ENCODE results near the gene SEZ6. TPM values are rescaled to one million over a fixed set of nuclear protein-coding genes. Genes with fewer than 3 reads are reported as not detected.
"Not testable (repeated sequence)": the region's sequence is repeated elsewhere in the genome, so short reads cannot be mapped to it uniquely, and the experiment has no call there.

SEZ6 gene
- total and polyA plus RNA-seq, 2 donors (not counting 1 experiment from before 2014, with no cell fraction given), result not detected

GRCh38 chr17:28935744-28936460 is 69.9 kb downstream of the SEZ6 start:
- TF ChIP-seq EZH2 (IDR thresholded peaks at IDR 0.05; ENCODE audit: low read length, missing control alignments), result no peak
- TF ChIP-seq CTCF (conservative IDR thresholded peaks at IDR 0.05 in 1 of 2, IDR thresholded peaks at IDR 0.05 in 1 of 2; ENCODE audit: low read depth in 1 of 2, low read length in 2 of 2), result no peak
- Histone ChIP-seq H3K4me1 (ENCODE audit: control insufficient read depth, extremely low read depth, insufficient read depth, low read length) (peaks cover 6% of the 10 kb centered on the region), H3K79me2 (ENCODE audit: control insufficient read depth, insufficient read depth, low read length) (peaks cover 89% of the 10 kb centered on the region), H2AFZ (ENCODE audit: low read length) (no peak overlapping the region), H3K36me3 (ENCODE audit: control insufficient read depth, insufficient read depth, low read length) (no peaks in the 10 kb centered on the region), H3K9me3 (ENCODE audit: control insufficient read depth, insufficient read depth, low read depth, low read length) (no peaks in the 10 kb centered on the region), H3K27ac (ENCODE audit: insufficient read depth, low read length) (no peak overlapping the region), H3K9ac (ENCODE audit: insufficient read depth, low read length) (no peak overlapping the region), H3K4me3 (replicated peaks in 1 of 4; ENCODE audit: control extremely low read depth in 1 of 4, insufficient read depth in 1 of 4, low read depth in 3 of 4, low read length in 4 of 4) (no peak overlapping the region), H4K20me1 (ENCODE audit: control insufficient read depth, extremely low read depth, insufficient read depth, low read length) (peaks cover 3% of the 10 kb centered on the region), H3K4me2 (ENCODE audit: extremely low read depth, insufficient read depth, low read length) (no peak overlapping the region), H3K27me3 (ENCODE audit: control insufficient read depth, insufficient read depth, low read length) (no peaks in the 10 kb centered on the region)
- DNase-seq (ENCODE audit: low read depth in 2 of 2), result no peak

GRCh38 chr17:28934508-28934907 is 71.3 kb downstream of the SEZ6 start:
- H3K9me3 ChIP-seq (ENCODE audit: control insufficient read depth, insufficient read depth, low read depth, low read length); H3K4me2 ChIP-seq (ENCODE audit: extremely low read depth, insufficient read depth, low read length); H3K4me1 ChIP-seq (ENCODE audit: control insufficient read depth, extremely low read depth, insufficient read depth, low read length); H3K27me3 ChIP-seq (ENCODE audit: control insufficient read depth, insufficient read depth, low read length); H4K20me1 ChIP-seq (ENCODE audit: control insufficient read depth, extremely low read depth, insufficient read depth, low read length); H2AFZ ChIP-seq (ENCODE audit: low read length); DNase-seq (ENCODE audit: low read depth in 2 of 2); H3K36me3 ChIP-seq (ENCODE audit: control insufficient read depth, insufficient read depth, low read length); H3K9ac ChIP-seq (ENCODE audit: insufficient read depth, low read length); H3K4me3 ChIP-seq (replicated peaks in 1 of 4; ENCODE audit: control extremely low read depth in 1 of 4, insufficient read depth in 1 of 4, low read depth in 3 of 4, low read length in 4 of 4); H3K27ac ChIP-seq (ENCODE audit: insufficient read depth, low read length): not testable (repeated sequence)
- H3K79me2 ChIP-seq (ENCODE audit: control insufficient read depth, insufficient read depth, low read length), result peaks cover 89% of the 10 kb centered on the region

GRCh38 chr17:28929787-28930186 is 76.0 kb downstream of the SEZ6 start:
- H4K20me1 ChIP-seq (ENCODE audit: control insufficient read depth, extremely low read depth, insufficient read depth, low read length), result peaks cover 4% of the 10 kb centered on the region
- H3K27ac ChIP-seq (ENCODE audit: insufficient read depth, low read length), result no peak overlapping the region
- H3K4me2 ChIP-seq (ENCODE audit: extremely low read depth, insufficient read depth, low read length), result no peak overlapping the region

More at GRCh38 chr17:28929787-28930186, 76.0 kb downstream of the SEZ6 start:
- Histone ChIP-seq H3K36me3 (ENCODE audit: control insufficient read depth, insufficient read depth, low read length) (no peaks in the 10 kb centered on the region), H2AFZ (ENCODE audit: low read length) (no peak overlapping the region), H3K27me3 (ENCODE audit: control insufficient read depth, insufficient read depth, low read length) (no peaks in the 10 kb centered on the region), H3K4me3 (replicated peaks in 1 of 4; ENCODE audit: control extremely low read depth in 1 of 4, insufficient read depth in 1 of 4, low read depth in 3 of 4, low read length in 4 of 4) (no peak overlapping the region), H3K9me3 (ENCODE audit: control insufficient read depth, insufficient read depth, low read depth, low read length) (no peaks in the 10 kb centered on the region), H3K4me1 (ENCODE audit: control insufficient read depth, extremely low read depth, insufficient read depth, low read length) (peaks cover 13% of the 10 kb centered on the region), H3K9ac (ENCODE audit: insufficient read depth, low read length) (no peak overlapping the region), H3K79me2 (ENCODE audit: control insufficient read depth, insufficient read depth, low read length) (peaks cover 64% of the 10 kb centered on the region)
- no peak for TF ChIP-seq CTCF (conservative IDR thresholded peaks at IDR 0.05 in 1 of 2, IDR thresholded peaks at IDR 0.05 in 1 of 2; ENCODE audit: low read depth in 1 of 2, low read length in 2 of 2)
- no peak for TF ChIP-seq EZH2 (IDR thresholded peaks at IDR 0.05; ENCODE audit: low read length, missing control alignments)
- no peak for DNase-seq (ENCODE audit: low read depth in 2 of 2)
